BE2C (cell line): ENCODE results near the gene HOXC10.
A peak's percentile ranks its signal among the peaks of the same experiment; 100 is the strongest.

Source experiments
- DNase-seq: peaks from one replicate; pipeline ENCODE4 v3.0.0-alpha.2; 2020
- H3K27me3 ChIP-seq: fragments of 250-450 bp; sonication (Bioruptor Pico); 2 replicates; pipeline ENCODE4 v1.5.1; 2020; ENCODE audit warnings: mild to moderate bottlenecking
- H3K36me3 ChIP-seq: fragments of 250-450 bp; sonication (Bioruptor Pico); 2 replicates; pipeline ENCODE4 v1.5.1; 2020; ENCODE audit warnings: mild to moderate bottlenecking
- H3K4me1 ChIP-seq: fragments of 250-450 bp; sonication (Bioruptor Pico); 2 replicates; pipeline ENCODE4 v1.5.1; 2020
- H3K4me3 ChIP-seq: 2 replicates; pipeline ENCODE4 v1.5.1; 2011; ENCODE audit warnings: low read depth, low read length
- H3K9me3 ChIP-seq: fragments of 250-450 bp; sonication (Bioruptor Pico); 2 replicates; pipeline ENCODE4 v1.5.1; 2020
- CTCF ChIP-seq: IDR thresholded peaks from 2 replicates; pipeline ENCODE4 v1.5.1; 2012; ENCODE audit warnings: mild to moderate bottlenecking, low read depth, low read length

The HOXC10 gene

DNA sequence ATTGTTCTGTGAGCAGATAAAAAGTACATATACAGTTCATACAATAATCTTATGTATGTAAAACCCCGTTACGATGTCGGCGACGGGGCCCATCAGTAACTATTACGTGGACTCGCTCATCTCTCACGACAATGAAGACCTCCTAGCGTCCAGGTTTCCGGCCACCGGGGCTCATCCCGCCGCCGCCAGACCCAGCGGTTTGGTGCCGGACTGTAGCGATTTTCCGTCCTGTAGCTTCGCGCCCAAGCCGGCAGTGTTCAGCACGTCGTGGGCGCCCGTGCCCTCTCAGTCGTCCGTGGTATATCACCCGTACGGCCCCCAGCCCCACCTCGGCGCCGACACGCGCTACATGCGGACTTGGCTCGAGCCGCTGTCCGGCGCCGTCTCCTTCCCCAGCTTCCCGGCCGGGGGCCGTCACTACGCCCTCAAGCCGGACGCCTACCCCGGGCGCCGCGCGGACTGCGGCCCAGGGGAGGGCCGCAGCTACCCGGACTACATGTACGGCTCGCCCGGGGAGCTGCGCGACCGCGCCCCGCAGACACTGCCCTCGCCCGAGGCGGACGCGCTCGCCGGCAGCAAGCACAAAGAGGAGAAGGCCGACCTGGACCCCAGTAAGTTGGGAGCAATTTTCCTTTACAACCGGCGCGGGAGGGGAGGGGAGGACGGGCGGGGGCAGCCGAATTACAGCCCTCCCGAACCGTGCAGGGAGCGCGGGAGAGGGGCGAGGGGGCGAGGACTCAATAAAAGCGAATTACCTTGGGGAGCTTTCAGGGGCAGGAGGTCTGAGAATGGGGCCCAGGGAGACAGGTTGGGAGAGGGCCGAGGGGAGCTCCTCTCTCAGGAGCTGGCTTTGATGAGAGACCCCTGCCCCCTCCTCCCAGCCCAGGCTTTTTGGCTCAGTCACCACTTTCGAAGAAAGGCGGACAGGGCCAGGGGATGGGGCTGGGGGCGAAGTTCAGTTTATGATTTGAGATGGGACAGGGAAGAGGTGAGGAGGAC is 15.5 kb downstream of the HOXC10 start, which contains the start of gene HOXC9:
Gene HOXC9, plus strand, starts transcription at position 46 of the 999 bp plus-strand sequence. Its CDS starts 28 bp downstream, at position 74.
- peak within 1 kb of the TSS; percentile 95 for H3K4me3 ChIP-seq
- no peaks in the 10 kb centered on the region for H3K27me3 ChIP-seq

GRCh38 chr12:54001283-54002187 is 16.6 kb downstream of the HOXC10 start:
- H3K36me3 ChIP-seq = no peaks in the 10 kb centered on the region
- TF ChIP-seq CTCF = no peak
- no peak for DNase-seq
- H3K9me3 ChIP-seq = no peaks in the 10 kb centered on the region
- H3K4me1 ChIP-seq = peaks cover 14% of the 10 kb centered on the region
- peak overlapping the region; percentile 95 for H3K4me3 ChIP-seq
- no peaks in the 10 kb centered on the region for H3K27me3 ChIP-seq

More for the DNA sequence above, 15.5 kb downstream of the HOXC10 start, which contains the start of gene HOXC9:
- peak; percentile 55 for DNase-seq
- Histone ChIP-seq H3K36me3 (no peaks in the 10 kb centered on the region), H3K9me3 (no peaks in the 10 kb centered on the region), H3K4me1 (peaks cover 14% of the 10 kb centered on the region)
- peak; percentile 8; the same call in 1 of the 2 replicates for TF ChIP-seq CTCF

- TF ChIP-seq CTCF = no peak
- Histone ChIP-seq H3K4me3 (no peak overlapping the region), H3K27me3 (no peaks in the 10 kb centered on the region), H3K4me1 (peaks cover 17% of the 10 kb centered on the region), H3K36me3 (no peaks in the 10 kb centered on the region), H3K9me3 (no peaks in the 10 kb centered on the region)
- DNase-seq = no peak
These were observed 17.4 kb downstream of the HOXC10 start for GRCh38 chr12:54002278-54002914.

GRCh38 chr12:54002915-54003389 is 18.0 kb downstream of the HOXC10 start:
- Histone ChIP-seq H3K9me3 (no peaks in the 10 kb centered on the region), H3K27me3 (no peaks in the 10 kb centered on the region), H3K36me3 (no peaks in the 10 kb centered on the region), H3K4me3 (no peak overlapping the region), H3K4me1 (peaks cover 20% of the 10 kb centered on the region)
- TF ChIP-seq CTCF = no peak
- DNase-seq = no peak

DNA sequence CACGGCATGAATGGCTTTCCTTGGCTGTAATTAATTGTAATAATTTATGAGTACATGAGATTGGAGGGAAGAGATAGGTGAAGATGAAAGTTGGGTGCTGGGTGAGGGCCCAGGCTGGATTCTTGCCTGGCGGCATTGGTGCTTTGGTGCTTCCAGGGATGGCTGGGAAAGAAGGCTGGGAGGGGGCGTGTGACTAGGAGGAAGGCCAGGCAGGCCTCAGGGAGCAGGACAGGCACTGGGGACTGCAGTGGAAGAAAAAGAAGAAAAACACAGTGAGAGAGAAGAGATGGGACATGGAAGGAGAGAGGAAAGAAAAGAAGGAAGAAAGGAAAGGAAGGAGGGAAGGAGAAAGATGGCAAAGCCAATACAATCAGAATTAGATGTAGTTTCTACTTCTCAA is 18.7 kb downstream of the HOXC10 start:
- Histone ChIP-seq H3K4me3 (no peak overlapping the region), H3K9me3 (no peaks in the 10 kb centered on the region), H3K4me1 (peaks cover 20% of the 10 kb centered on the region), H3K36me3 (no peaks in the 10 kb centered on the region), H3K27me3 (no peaks in the 10 kb centered on the region)
- peak; percentile 58 for DNase-seq
- TF ChIP-seq CTCF = no peak
